Measurements from ENCODE around the gene WEE2.
"Not testable (repeated sequence)": the region's sequence is repeated elsewhere in the genome, so short reads cannot be mapped to it uniquely, and the experiment has no call there.

The WEE2 gene

DNA sequence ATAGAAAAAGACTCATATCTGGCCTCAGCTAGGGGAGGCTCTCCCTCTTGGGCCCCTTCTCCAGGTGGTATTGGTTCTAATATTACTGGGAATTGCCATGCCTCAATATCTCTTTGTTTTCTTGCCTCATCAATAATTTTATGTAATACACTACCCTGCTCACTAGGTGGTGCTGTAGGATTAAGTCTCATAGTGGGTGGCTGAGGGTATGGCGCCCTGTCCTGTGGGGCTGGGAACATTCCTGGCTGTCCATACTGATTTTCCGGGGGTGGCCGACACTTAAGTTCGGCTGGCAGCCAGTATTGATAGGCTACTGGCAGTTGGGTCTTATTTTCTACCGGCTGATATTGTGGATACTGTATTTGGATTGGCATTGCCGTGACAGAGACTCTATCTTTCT is 46.8 kb downstream of the WEE2 start:
- H3K27ac ChIP-seq = no peak overlapping the region
- TF ChIP-seq, protein P1, sequence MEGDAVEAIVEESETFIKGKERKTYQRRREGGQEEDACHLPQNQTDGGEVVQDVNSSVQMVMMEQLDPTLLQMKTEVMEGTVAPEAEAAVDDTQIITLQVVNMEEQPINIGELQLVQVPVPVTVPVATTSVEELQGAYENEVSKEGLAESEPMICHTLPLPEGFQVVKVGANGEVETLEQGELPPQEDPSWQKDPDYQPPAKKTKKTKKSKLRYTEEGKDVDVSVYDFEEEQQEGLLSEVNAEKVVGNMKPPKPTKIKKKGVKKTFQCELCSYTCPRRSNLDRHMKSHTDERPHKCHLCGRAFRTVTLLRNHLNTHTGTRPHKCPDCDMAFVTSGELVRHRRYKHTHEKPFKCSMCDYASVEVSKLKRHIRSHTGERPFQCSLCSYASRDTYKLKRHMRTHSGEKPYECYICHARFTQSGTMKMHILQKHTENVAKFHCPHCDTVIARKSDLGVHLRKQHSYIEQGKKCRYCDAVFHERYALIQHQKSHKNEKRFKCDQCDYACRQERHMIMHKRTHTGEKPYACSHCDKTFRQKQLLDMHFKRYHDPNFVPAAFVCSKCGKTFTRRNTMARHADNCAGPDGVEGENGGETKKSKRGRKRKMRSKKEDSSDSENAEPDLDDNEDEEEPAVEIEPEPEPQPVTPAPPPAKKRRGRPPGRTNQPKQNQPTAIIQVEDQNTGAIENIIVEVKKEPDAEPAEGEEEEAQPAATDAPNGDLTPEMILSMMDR (conservative IDR thresholded peaks at IDR 0.05) = peak; percentile 58

DNA sequence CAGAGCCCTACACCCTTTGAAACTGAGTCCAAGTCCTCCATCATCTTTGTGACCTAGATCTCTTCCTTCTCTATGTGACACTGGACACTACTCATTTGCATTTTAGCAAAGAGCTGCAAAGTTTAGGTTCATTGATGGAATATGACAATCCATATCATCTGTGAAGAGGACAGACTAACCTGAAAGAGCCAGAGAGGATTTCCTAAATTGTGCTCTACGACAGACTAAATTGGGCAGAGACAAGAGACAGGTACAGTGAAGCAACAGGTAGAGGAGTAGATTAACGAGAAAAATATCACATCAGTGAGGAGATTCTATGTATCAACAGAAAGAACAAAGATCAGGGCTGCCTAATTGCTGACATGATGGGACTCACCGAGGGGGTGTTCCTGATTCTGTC is 55.6 kb downstream of the WEE2 start, which contains the start of gene TAS2R3:
TSS of gene TAS2R3 (plus strand) at position 301 of the 400 bp plus-strand sequence. CDS start at position 363, 62 bp downstream.
- TF ChIP-seq, protein P1 (conservative IDR thresholded peaks at IDR 0.05) = no peak

DNA sequence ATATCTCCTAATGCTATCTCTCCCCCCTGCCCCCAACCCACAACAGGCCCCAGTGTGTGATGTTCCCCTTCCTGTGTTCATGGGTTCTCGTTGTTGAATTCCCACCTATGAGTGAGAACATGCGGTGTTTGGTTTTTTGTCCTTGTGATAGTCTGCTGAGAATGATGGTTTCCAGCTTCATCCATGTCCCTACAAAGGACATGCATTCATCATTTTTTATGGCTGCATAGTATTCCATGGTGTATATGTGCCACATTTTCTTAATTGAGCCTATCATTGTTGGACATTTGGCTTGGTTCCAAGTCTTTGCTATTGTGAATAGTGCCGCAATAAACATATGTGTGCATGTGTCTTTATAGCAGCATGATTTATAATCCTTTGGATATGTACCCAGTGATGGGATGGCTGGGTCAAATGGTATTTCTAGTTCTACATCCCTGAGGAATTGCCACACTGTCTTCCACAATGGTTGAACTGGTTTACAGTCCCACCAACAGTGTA is 62.0 kb downstream of the WEE2 start:
- not testable (repeated sequence) for H3K27ac ChIP-seq

More for the DNA sequence above, 55.6 kb downstream of the WEE2 start, which contains the start of gene TAS2R3:
- no peak within 1 kb of the TSS for H3K27ac ChIP-seq

DNA sequence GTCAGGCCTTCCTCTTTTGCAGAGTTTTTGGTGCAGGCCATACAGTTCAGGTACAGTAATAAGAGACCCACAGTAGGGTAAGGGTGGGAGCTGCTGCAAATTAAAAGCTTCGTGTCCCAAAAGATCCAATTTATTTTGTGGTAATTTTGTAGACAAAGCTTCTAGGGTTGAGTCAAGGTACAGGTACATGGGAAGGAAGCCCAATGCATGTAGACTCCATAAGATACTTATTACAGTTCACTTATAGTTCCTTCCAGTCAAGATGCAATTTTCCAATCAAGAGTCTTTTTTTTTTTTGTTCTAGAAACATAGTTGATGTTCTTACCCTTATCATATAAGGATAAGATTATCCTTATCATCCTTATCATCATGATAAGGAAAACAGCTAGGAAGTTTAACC is 68.2 kb downstream of the WEE2 start, which contains the start of gene TAS2R4:
TSS of gene TAS2R4 (plus strand) at position 301 of the 400 bp plus-strand sequence. CDS start 1,815 bp downstream, outside the sequence.
- no peak within 1 kb of the TSS for H3K27ac ChIP-seq
- TF ChIP-seq, protein P1 (conservative IDR thresholded peaks at IDR 0.05) = no peak

Data from VCaP (cell line).